K562 (cell line): Measurements from ENCODE around the gene EPHA7. TPM values are rescaled to one million over a fixed set of nuclear protein-coding genes. Genes with fewer than 3 reads are reported as not detected.

Experiments used
- ATAC-seq: fragments of 200-7000 bp; cut with Tn5 transposase; 3 replicates; pipeline ENCODE4 v1.9.1; 2020; ENCODE audit warnings: moderate library complexity
- BruUV-seq: library from RNA; stranded (reverse); fragments of 400-500 nt; replicated peaks from 2 replicates; lab custom pipeline; 2021; lab: Mats Ljungman, UMichigan
- CTCF ChIA-PET: fragments of 300-600 bp; formaldehyde crosslinking; extraction: SDS; loops from one replicate; lab custom pipeline; 2021; ENCODE audit warnings: low intra/inter-chr PET ratio; lab: Yijun Ruan, JAX
- POLR2A ChIA-PET: fragments of 300-600, 350-650 bp; sonication (Branson Sonifier 250); formaldehyde crosslinking; extraction: SDS; loops from one replicate; lab custom pipeline; 2021; ENCODE audit warnings: antibody characterized with exemption, inconsistent platforms; lab: Yijun Ruan, JAX
- DNase-seq, 4 experiments: peaks; one replicate each; pipeline versions ENCODE4 v3.0.0 to v3.0.0-alpha.2; 2011 to 2018; ENCODE audit warnings: low spot score in 3 of 4, mixed read lengths in 3 of 4; ENCODE audit errors: extremely low read depth in 1 of 4
- FAIRE-seq: peaks from 2 replicates; lab custom pipeline; 2011; peaks lifted over from hg19 to GRCh38; lab: Jason Lieb, UNC
- H2AFZ ChIP-seq: 2 replicates; pipeline ENCODE4 v1.6.0; 2011; ENCODE audit warnings: low read depth, low read length, control low read depth, inconsistent platforms
- H3K27ac ChIP-seq: fragments of 200-600 bp; 3 replicates; pipeline ENCODE4 v1.8.0; 2011; ENCODE audit warnings: low read depth, mild to moderate bottlenecking, control low read depth, inconsistent platforms, low read length, moderate library complexity, mixed read lengths; ENCODE audit errors: extremely low read depth
- H3K27me3 ChIP-seq, 2 experiments: fragments of 300-600 bp in 1 of 2; 2 replicates in 1 of 2; 3 replicates in 1 of 2; pipeline versions ENCODE4 v1.6.0 to v1.8.0; 2011; ENCODE audit warnings: inconsistent platforms in 2 of 2, low read length in 2 of 2, mild to moderate bottlenecking in 1 of 2, mixed read lengths in 1 of 2, moderate library complexity in 1 of 2; ENCODE audit not compliant: control insufficient read depth in 2 of 2, insufficient read depth in 2 of 2
- H3K36me3 ChIP-seq: fragments of 300-600 bp; 3 replicates; pipeline ENCODE4 v1.8.0; 2011; ENCODE audit warnings: mild to moderate bottlenecking, low read length, inconsistent platforms; ENCODE audit not compliant: control insufficient read depth, insufficient read depth
- H3K4me1 ChIP-seq, 2 experiments: fragments of 200-600 bp in 1 of 2; replicated peaks in 1 of 2; 2 replicates in 1 of 2; 3 replicates in 1 of 2; pipeline versions ENCODE4 v1.5.1 to v1.8.0; 2011; ENCODE audit warnings: inconsistent platforms in 2 of 2, low read length in 2 of 2, mild to moderate bottlenecking in 1 of 2, mixed read lengths in 1 of 2, moderate library complexity in 1 of 2; ENCODE audit not compliant: control insufficient read depth in 2 of 2, insufficient read depth in 2 of 2
- H3K4me2 ChIP-seq: 2 replicates; pipeline ENCODE4 v1.6.1; 2011; ENCODE audit warnings: low read length, control low read depth, inconsistent platforms, mixed read lengths; ENCODE audit not compliant: insufficient read depth
- H3K4me3 ChIP-seq: fragments of 200-600 bp; sonication (generic), shearing (Covaris generic); 2 replicates; pipeline ENCODE4 v1.5.1; 2016; ENCODE audit warnings: control low read depth, inconsistent platforms
- H3K79me2 ChIP-seq: fragments of 200-600 bp; 3 replicates; pipeline ENCODE4 v1.8.0; 2011; ENCODE audit warnings: low read length, inconsistent platforms; ENCODE audit not compliant: control insufficient read depth, insufficient read depth
- H3K9ac ChIP-seq, 2 experiments: 2 replicates each; pipeline versions ENCODE4 v1.6.0 to v1.6.1; 2011; ENCODE audit warnings: low read depth in 2 of 2, low read length in 2 of 2, control low read depth in 1 of 2, inconsistent platforms in 1 of 2, mild to moderate bottlenecking in 1 of 2, mixed read lengths in 1 of 2; ENCODE audit not compliant: insufficient read depth in 1 of 2
- H3K9me1 ChIP-seq: one replicate; pipeline ENCODE4 v1.6.0; 2011; ENCODE audit warnings: inconsistent platforms, mild to moderate bottlenecking, low read length, moderate library complexity; ENCODE audit not compliant: control insufficient read depth, insufficient read depth
- H3K9me3 ChIP-seq: replicated peaks from 2 replicates; pipeline ENCODE4 v1.5.1; 2011; ENCODE audit warnings: low read depth, low read length, inconsistent platforms; ENCODE audit not compliant: control insufficient read depth, insufficient read depth
- H4K20me1 ChIP-seq: replicated peaks from 2 replicates; pipeline ENCODE4 v1.6.1; 2011; ENCODE audit warnings: low read length, inconsistent platforms, mixed read lengths; ENCODE audit not compliant: control insufficient read depth, insufficient read depth
- DEAF1 ChIP-seq: fragments of 450-650 bp; formaldehyde crosslinking; IDR thresholded peaks from 2 replicates; pipeline ENCODE4 v1.4.0; 2020; ENCODE audit warnings: mild to moderate bottlenecking, moderate library complexity
- FOXJ3 ChIP-seq: sonication (generic); formaldehyde crosslinking; IDR thresholded peaks from 2 replicates; pipeline ENCODE4 v1.4.0; 2020; ENCODE audit warnings: mild to moderate bottlenecking, missing genetic modification reagents
- MIER1 ChIP-seq: fragments of 450-650 bp; IDR thresholded peaks from 2 replicates; pipeline ENCODE4 v1.6.1; 2016; ENCODE audit warnings: antibody characterized with exemption, mild to moderate bottlenecking, low read depth
- MNT ChIP-seq, 2 experiments: fragments of 450-650 bp; conservative IDR thresholded peaks; 2 replicates each; pipeline ENCODE4 v1.6.1; 2017; ENCODE audit warnings: mild to moderate bottlenecking in 2 of 2, moderate library complexity in 2 of 2
- SRSF3 ChIP-seq: fragments of 200-400 bp; formaldehyde crosslinking; IDR thresholded peaks from 2 replicates; pipeline ENCODE4 v1.6.1; 2016; ENCODE audit warnings: mild to moderate bottlenecking, low read length, moderate library complexity; ENCODE audit not compliant: insufficient read depth
- WGBS: fragments of 100-300 bp; shearing (Covaris generic); methylation state at CpG from one replicate; pipeline ENCODE4 v1.1.6; 2016; ENCODE audit warnings: low coverage, mixed read lengths; ENCODE audit not compliant: insufficient coverage; ENCODE audit errors: missing lambda C conversion rate; 5-methylcytosine and 5-hydroxymethylcytosine counted together
- in situ Hi-C: fragments of 300-500 bp; cut with MboI; formaldehyde crosslinking; loops from 4 replicates; pipeline ENCODE4 v1.15.0; 2018; ENCODE audit warnings: inconsistent platforms, mixed read lengths
- intact Hi-C: fragments of 100-400 bp; cut with micrococcal nuclease; formaldehyde crosslinking; loops from 2 replicates; pipeline ENCODE4 v1.14.2; 2022
- polyA plus RNA-seq, 8 experiments: library from polyadenylated mRNA; depleted of rRNA in 4 of 8; stranded (reverse) in 5 of 8; unstranded in 3 of 8; fragments of >200 nt; fragmentation: Nextera tagmentation in 2 of 8; fragmentation: Illumina TruSeq in 1 of 8; extraction: Ambion mirVana in 2 of 8; extraction: Trizol in 1 of 8; gene quantifications; 2 replicates each; pipeline versions ENCODE4 v1.2.1 to v1.2.3, GENCODE V29; 2011 to 2014; ENCODE audit warnings: inconsistent platforms in 1 of 8, missing spikeins in 1 of 8
- total RNA-seq, 7 experiments: library from RNA; depleted of rRNA in 6 of 7; stranded (reverse); fragments of >200 nt in 6 of 7; fragmentation: Illumina TruSeq in 2 of 7; extraction: Trizol in 2 of 7; gene quantifications; 2 replicates each; pipeline versions ENCODE4 v1.2.1 to v1.2.3, GENCODE V29; 2011 to 2021; ENCODE audit warnings: low replicate concordance in 1 of 7
- TF ChIP-seq, protein P1 (sequence below): IDR thresholded peaks from 2 replicates; pipeline ENCODE4 v1.6.1; 2012; ENCODE audit warnings: low read depth, low read length, improper control_type of control experiment, borderline replicate concordance

EPHA7 gene
- total and polyA plus RNA-seq, 9 of the 15 experiments (the other 6 are each of a cell fraction or from before 2014, with no cell fraction given), result not detected

GRCh38 chr6:93272211-93272610 is 147.1 kb downstream of the EPHA7 start:
- Histone ChIP-seq H3K9ac (no peak overlapping the region), H3K9me3 (no peaks in the 10 kb centered on the region), H4K20me1 (no peaks in the 10 kb centered on the region), H3K36me3 (no peaks in the 10 kb centered on the region), H3K4me1 (no peaks in the 10 kb centered on the region), H3K4me2 (no peak overlapping the region), H3K9me1 (no peaks in the 10 kb centered on the region), H3K79me2 (no peaks in the 10 kb centered on the region), H3K27me3 (no peaks in the 10 kb centered on the region), H3K4me3 (no peak overlapping the region), H3K27ac (no peak overlapping the region), H2AFZ (no peak overlapping the region)
- intact Hi-C loops (no loop called here), in situ Hi-C loops (no loop called here)
- no peak for FAIRE-seq
- 0% methylated on average over 4 of the region's 4 CpGs for WGBS
- BruUV-seq, result no TSS peak
- ATAC-seq, result no peak
- CTCF ChIA-PET, result no interaction called here
- TF ChIP-seq, protein P1, sequence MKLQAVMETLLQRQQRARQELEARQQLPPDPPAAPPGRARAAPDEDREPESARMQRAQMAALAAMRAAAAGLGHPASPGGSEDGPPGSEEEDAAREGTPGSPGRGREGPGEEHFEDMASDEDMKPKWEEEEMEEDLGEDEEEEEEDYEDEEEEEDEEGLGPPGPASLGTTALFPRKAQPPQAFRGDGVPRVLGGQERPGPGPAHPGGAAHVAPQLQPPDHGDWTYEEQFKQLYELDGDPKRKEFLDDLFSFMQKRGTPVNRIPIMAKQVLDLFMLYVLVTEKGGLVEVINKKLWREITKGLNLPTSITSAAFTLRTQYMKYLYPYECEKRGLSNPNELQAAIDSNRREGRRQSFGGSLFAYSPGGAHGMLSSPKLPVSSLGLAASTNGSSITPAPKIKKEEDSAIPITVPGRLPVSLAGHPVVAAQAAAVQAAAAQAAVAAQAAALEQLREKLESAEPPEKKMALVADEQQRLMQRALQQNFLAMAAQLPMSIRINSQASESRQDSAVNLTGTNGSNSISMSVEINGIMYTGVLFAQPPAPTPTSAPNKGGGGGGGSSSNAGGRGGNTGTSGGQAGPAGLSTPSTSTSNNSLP, result no peak
- no peak for TF ChIP-seq SRSF3
- TF ChIP-seq MIER1, result no peak
- TF ChIP-seq FOXJ3 (CRISPR knock-in tag), result no peak
- no peak for TF ChIP-seq DEAF1 (CRISPR knock-in tag)
- no peak for TF ChIP-seq MNT (conservative IDR thresholded peaks at IDR 0.05)
- POLR2A ChIA-PET, result no interaction called here
- DNase-seq, result no peak
